K562 (cell line): Measurements from ENCODE around the gene ZNF213. TPM values are rescaled to one million over a fixed set of nuclear protein-coding genes. Genes with fewer than 3 reads are reported as not detected.

Experiments
- BDP1 ChIP-seq: IDR thresholded peaks from 3 replicates; pipeline ENCODE4 v1.6.1; 2011; ENCODE audit not compliant: insufficient read length, insufficient read depth
- CBX2 ChIP-seq: fragments of 200-600 bp; sonication (generic); IDR thresholded peaks from one replicate; pipeline ENCODE4 v1.6.1; 2012; ENCODE audit warnings: mild to moderate bottlenecking, low read length, inconsistent platforms; ENCODE audit not compliant: insufficient read depth, poor library complexity, severe bottlenecking
- CBX5 ChIP-seq: IDR thresholded peaks from 2 replicates; pipeline ENCODE4 v1.6.1; 2014; ENCODE audit warnings: low read depth, borderline replicate concordance
- E2F6 ChIP-seq, 2 experiments: IDR thresholded peaks; 2 replicates each; pipeline ENCODE4 v1.6.1; 2011; ENCODE audit warnings: borderline replicate concordance in 1 of 2, control low read depth in 1 of 2, low read depth in 1 of 2, low read length in 1 of 2, mild to moderate bottlenecking in 1 of 2, mixed read lengths in 1 of 2, moderate library complexity in 1 of 2; ENCODE audit not compliant: insufficient read depth in 1 of 2, insufficient read length in 1 of 2, poor library complexity in 1 of 2, severe bottlenecking in 1 of 2; ENCODE audit errors: extremely low read depth in 1 of 2
- GTF3C2 ChIP-seq: IDR thresholded peaks from 3 replicates; pipeline ENCODE4 v1.6.1; 2011; ENCODE audit warnings: borderline replicate concordance, mild to moderate bottlenecking, moderate library complexity; ENCODE audit not compliant: insufficient read length; ENCODE audit errors: extremely low read depth
- HDAC2 ChIP-seq: fragments of 450-650 bp; IDR thresholded peaks from 2 replicates; pipeline ENCODE4 v1.6.1; 2016; ENCODE audit warnings: mild to moderate bottlenecking
- HNRNPH1 ChIP-seq: fragments of 200-400 bp; formaldehyde crosslinking; optimal IDR thresholded peaks from 2 replicates; pipeline ENCODE3; 2017; ENCODE audit warnings: low read depth, mild to moderate bottlenecking, low read length, moderate library complexity
- HSF4 ChIP-seq: fragments of 250-450 bp; sonication (Bioruptor Pico); IDR thresholded peaks from 2 replicates; pipeline ENCODE4 v2.1.2; 2022; ENCODE audit warnings: mild to moderate bottlenecking, moderate library complexity, borderline replicate concordance
- SAP30 ChIP-seq: fragments of 200-600 bp; sonication (generic); IDR thresholded peaks from 2 replicates; pipeline ENCODE4 v1.6.1; 2012; ENCODE audit warnings: borderline replicate concordance, low read depth, mild to moderate bottlenecking, moderate library complexity, low read length, control low read depth, inconsistent platforms; ENCODE audit not compliant: insufficient read depth, poor library complexity, severe bottlenecking
- SETDB1 ChIP-seq: IDR thresholded peaks from one replicate; pipeline ENCODE4 v1.6.1; 2012; ENCODE audit warnings: low read length, control low read depth, inconsistent platforms
- SRSF3 ChIP-seq: fragments of 200-400 bp; formaldehyde crosslinking; IDR thresholded peaks from 2 replicates; pipeline ENCODE4 v1.6.1; 2016; ENCODE audit warnings: mild to moderate bottlenecking, low read length, moderate library complexity; ENCODE audit not compliant: insufficient read depth
- STAT5A ChIP-seq: IDR thresholded peaks from 2 replicates; pipeline ENCODE4 v1.6.1; 2012; ENCODE audit warnings: low read length, inconsistent platforms, borderline replicate concordance
- TRIM24 ChIP-seq, 2 experiments: fragments of 450-650 bp; IDR thresholded peaks; 2 replicates each; pipeline ENCODE4 v1.6.1; 2016
- XRCC4 ChIP-seq: IDR thresholded peaks from one replicate; pipeline ENCODE4 v1.6.1; 2011; ENCODE audit not compliant: insufficient read depth, insufficient read length; ENCODE audit errors: extremely low read depth
- ZFP91 ChIP-seq: sonication (generic); formaldehyde crosslinking; IDR thresholded peaks from 2 replicates; pipeline ENCODE4 v1.8.0; 2022; ENCODE audit warnings: mild to moderate bottlenecking, missing genetic modification reagents
- ZNF239 ChIP-seq: fragments of 250-450 bp; sonication (Bioruptor Pico); IDR thresholded peaks from 2 replicates; pipeline ENCODE4 v1.4.0; 2020; ENCODE audit warnings: mild to moderate bottlenecking
- ZNF24 ChIP-seq: fragments of 450-650 bp; IDR thresholded peaks from 2 replicates; pipeline ENCODE4 v1.6.1; 2016
- ZNF316 ChIP-seq: fragments of 450-650 bp; IDR thresholded peaks from 2 replicates; pipeline ENCODE4 v1.6.1; 2016
- ZSCAN29 ChIP-seq: fragments of 450-650 bp; IDR thresholded peaks from 2 replicates; pipeline ENCODE4 v1.6.1; 2017
- polyA plus RNA-seq, 8 experiments: library from polyadenylated mRNA; depleted of rRNA in 4 of 8; stranded (reverse) in 5 of 8; unstranded in 3 of 8; fragments of >200 nt; fragmentation: Nextera tagmentation in 2 of 8; fragmentation: Illumina TruSeq in 1 of 8; extraction: Ambion mirVana in 2 of 8; extraction: Trizol in 1 of 8; gene quantifications; 2 replicates each; pipeline versions ENCODE4 v1.2.1 to v1.2.3, GENCODE V29; 2011 to 2014; ENCODE audit warnings: inconsistent platforms in 1 of 8, missing spikeins in 1 of 8
- total RNA-seq, 7 experiments: library from RNA; depleted of rRNA in 6 of 7; stranded (reverse); fragments of >200 nt in 6 of 7; fragmentation: Illumina TruSeq in 2 of 7; extraction: Trizol in 2 of 7; gene quantifications; 2 replicates each; pipeline versions ENCODE4 v1.2.1 to v1.2.3, GENCODE V29; 2011 to 2021; ENCODE audit warnings: low replicate concordance in 1 of 7
- TF ChIP-seq, protein P1 (sequence below): sonication (generic); formaldehyde crosslinking; IDR thresholded peaks from 2 replicates; pipeline ENCODE4 v1.8.0; 2022; ENCODE audit warnings: mild to moderate bottlenecking, missing genetic modification reagents, borderline replicate concordance

Gene ZNF213
- total and polyA plus RNA-seq, 9 of the 15 experiments (the other 6 are each of a cell fraction or from before 2014, with no cell fraction given), result 0.49 to 10.0 (median 1.8) TPM

GRCh38 chr16:3188925-3189825 is 54.3 kb downstream of the ZNF213 start (continued):
- TF ChIP-seq XRCC4 (no peak), ZSCAN29 (peak; percentile 83), SETDB1 (no peak), STAT5A (no peak), HNRNPH1 (no peak), E2F6 (IDR thresholded peaks at IDR 0.05; ENCODE audit: borderline replicate concordance in 1 of 2, extremely low read depth in 1 of 2, insufficient read depth in 1 of 2, insufficient read length in 1 of 2, low read depth in 1 of 2, low read length in 1 of 2, poor library complexity in 1 of 2, severe bottlenecking in 1 of 2) (peak; percentile 52 to 55), ZNF239 (CRISPR knock-in tag) (no peak), TRIM24 (IDR thresholded peaks at IDR 0.05) (no peak), HDAC2 (0 out of 2 replicates have a peak, but pooled peaks have one; percentile 26), BDP1 (peak; percentile 45), SAP30 (no peak), ZNF24 (0 out of 2 replicates have a peak, but pooled peaks have one; percentile 21), HSF4 (CRISPR knock-in tag) (no peak), SRSF3 (no peak), ZFP91 (no peak), CBX2 (no peak), CBX5 (no peak), ZNF316 (no peak), GTF3C2 (peak; percentile 89)
- TF ChIP-seq, protein P1, sequence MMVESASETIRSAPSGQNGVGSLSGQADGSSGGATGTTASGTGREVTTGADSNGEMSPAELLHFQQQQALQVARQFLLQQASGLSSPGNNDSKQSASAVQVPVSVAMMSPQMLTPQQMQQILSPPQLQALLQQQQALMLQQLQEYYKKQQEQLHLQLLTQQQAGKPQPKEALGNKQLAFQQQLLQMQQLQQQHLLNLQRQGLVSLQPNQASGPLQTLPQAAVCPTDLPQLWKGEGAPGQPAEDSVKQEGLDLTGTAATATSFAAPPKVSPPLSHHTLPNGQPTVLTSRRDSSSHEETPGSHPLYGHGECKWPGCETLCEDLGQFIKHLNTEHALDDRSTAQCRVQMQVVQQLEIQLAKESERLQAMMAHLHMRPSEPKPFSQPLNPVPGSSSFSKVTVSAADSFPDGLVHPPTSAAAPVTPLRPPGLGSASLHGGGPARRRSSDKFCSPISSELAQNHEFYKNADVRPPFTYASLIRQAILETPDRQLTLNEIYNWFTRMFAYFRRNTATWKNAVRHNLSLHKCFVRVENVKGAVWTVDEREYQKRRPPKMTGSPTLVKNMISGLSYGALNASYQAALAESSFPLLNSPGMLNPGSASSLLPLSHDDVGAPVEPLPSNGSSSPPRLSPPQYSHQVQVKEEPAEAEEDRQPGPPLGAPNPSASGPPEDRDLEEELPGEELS (CRISPR knock-in tag), result no peak
